GM21360 (cell line): Measurements from ENCODE around the gene LTBP1.
"Not testable (repeated sequence)": the region's sequence is repeated elsewhere in the genome, so short reads cannot be mapped to it uniquely, and the experiment has no call there.

Experiments used
- ATAC-seq: cut with Tn5 transposase; IDR thresholded peaks from one replicate; pipeline ENCODE4 v1.9.1; 2021; ENCODE audit warnings: mild to moderate bottlenecking, moderate library complexity; ENCODE audit not compliant: unreplicated experiment

The LTBP1 gene

DNA sequence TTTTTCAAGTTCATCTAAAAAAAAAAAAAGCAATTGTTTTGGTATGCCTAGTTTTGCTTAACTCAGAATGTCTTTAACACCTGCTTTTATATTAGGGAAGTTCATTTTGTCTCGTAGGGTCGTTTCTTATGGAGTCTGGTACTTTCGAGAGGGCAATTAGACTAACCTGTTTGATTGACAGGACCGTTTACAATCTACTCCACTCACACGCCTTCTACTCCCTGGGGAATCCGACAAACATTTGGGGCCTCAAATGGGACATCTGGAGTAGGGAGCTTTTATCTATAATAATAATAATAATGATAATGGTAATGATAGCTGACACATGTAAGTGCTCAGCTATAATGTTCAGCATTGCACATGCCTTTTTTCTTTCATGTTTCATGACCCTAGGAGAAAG, 268.1 kb downstream of the LTBP1 start:
- no peak for ATAC-seq

DNA sequence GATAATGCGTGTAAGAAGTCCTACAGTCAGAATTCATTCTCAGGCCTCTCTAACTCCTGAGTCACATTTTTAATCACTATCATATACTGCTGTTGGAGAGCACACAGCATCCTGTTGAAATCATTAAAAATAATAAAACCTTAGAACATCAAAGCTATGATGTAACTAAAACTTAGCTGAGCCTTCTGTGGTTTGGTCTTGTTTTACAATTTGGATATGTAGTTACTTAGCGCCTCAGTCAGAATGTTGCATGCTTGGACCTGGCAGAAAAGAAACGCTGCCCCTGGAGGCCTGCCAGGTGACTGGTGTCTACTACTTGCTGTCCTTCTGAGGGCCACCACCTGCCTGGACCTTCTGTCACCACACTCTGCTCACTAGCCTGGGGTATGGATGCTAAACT, 268.5 kb downstream of the LTBP1 start:
- no peak for ATAC-seq

DNA sequence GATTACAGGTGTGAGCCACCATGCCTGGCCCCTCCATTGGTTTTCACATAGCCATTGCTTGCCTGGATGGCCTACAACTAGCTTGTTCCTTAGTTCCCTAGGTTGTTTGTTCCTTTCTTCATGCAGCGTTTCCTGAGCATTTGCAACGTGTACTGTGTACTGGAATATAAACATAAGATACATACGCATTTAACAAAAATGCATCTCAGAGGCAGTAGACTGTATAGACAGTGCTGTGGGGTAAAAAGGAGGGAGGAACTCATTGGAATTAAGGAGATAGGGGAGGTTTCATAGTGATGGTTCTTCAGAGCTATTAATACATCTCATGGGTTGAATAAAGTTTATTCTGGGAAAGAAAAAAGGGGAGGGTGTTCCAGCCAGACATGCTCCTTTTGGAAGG, 269.2 kb downstream of the LTBP1 start:
- ATAC-seq: no peak

DNA sequence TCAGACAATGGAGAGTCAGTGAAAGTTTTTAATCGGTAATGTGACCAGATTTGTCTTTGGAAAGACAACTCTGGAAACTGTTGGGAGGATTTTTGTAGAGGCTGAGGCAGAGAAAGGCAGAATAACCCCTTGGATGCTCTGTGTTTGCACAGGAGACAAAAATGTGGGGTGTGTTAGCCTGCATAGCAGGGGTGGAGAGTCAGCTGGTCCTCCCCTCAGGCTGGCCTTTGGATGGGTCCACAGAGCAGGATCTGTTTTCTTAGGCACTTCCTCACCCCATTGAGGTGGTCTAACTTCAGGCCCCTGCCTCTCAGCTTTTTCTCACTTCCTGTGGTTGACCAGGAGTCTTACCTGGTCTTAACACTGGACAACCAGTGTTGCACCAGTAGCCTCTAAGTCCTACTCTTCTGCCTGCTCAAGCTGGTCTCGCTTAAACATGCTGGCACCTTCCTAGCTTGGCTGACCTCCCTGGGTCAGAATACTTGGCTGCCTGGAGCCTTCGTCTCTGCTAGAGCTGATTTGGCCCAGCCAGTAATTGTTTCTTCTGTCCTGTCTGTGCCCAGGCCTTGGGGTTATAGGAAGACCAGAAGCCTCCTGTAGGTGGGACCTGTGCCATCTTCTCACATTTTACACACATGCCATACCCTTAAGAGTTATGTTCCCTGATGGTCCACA, 269.9 kb downstream of the LTBP1 start:
- no peak for ATAC-seq

DNA sequence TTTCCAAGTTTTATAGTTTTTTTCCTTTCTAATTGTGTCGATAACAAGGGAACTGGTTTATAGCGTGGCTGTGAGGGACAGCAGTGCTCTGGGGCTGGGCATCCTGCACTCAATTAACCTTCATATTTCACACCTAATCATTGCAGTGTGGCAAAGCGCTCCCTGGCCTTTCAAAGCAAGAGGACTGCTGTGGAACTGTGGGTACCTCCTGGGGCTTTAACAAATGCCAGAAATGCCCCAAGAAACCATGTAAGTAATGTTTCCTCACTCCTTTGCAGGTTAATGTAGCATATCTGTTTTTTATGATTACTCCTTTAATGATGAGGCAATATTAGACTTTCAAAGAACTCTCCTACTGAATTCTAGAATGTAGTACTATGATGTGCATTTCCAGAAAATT, 270.7 kb downstream of the LTBP1 start:
- no peak for ATAC-seq

DNA sequence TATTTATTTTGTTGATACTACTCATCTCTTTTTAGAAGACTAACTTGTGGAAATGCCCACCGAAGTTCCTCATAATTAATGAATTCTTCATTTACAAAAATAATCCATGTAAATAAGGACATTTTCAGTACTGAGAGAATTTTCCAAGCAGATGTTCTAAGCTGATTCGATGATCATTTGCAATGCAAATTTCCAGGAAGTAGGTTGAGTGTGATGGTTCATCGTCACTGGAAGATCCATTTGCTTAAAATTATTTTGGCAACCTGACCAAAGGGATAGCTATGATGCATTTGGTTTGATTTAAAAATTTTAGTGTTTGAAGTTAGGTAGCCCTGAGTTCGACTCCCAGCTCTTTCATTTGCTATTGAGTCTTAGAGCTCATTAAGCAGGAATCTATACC, 272.4 kb downstream of the LTBP1 start:
- ATAC-seq: no peak

DNA sequence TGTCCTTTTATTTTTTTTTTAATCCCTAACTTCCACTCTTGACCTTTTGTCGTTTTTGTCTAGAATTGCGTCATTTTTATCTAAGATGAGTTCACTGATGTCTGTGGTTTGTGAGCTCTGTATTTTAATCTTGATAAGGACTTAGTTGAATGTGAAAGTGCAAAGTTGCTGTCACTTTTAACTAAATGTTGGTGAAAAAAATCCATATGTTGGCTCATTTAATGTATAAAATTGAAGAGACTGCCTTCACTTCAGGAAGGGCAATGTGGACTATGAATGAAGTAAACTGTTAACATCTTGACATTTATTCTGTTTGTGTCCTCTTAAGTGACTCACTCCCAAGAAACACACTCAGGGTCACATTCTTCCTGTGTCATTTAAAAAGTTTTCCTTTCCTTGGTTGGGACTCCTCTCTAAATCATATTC, 273.1 kb downstream of the LTBP1 start:
- ATAC-seq: no peak

DNA sequence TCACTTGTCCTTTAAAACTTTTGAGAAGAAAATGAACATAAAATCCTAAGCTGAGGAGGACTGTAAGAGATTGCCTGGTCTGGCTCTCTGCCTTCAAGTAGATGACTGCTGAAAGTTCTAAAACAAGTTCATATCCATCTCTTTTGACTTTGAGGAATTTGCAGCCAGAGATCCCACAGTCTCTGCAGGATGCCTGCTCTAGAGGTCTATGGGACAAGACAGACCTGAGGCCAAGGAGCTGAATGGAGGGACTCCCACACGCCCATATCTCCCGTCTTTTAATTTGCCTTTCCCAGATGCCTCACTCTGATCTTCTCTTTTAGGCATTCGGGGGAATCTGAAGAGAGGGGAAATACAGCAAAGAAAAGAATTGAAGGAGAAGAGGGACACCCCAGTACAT, 273.8 kb downstream of the LTBP1 start:
- no peak for ATAC-seq

DNA sequence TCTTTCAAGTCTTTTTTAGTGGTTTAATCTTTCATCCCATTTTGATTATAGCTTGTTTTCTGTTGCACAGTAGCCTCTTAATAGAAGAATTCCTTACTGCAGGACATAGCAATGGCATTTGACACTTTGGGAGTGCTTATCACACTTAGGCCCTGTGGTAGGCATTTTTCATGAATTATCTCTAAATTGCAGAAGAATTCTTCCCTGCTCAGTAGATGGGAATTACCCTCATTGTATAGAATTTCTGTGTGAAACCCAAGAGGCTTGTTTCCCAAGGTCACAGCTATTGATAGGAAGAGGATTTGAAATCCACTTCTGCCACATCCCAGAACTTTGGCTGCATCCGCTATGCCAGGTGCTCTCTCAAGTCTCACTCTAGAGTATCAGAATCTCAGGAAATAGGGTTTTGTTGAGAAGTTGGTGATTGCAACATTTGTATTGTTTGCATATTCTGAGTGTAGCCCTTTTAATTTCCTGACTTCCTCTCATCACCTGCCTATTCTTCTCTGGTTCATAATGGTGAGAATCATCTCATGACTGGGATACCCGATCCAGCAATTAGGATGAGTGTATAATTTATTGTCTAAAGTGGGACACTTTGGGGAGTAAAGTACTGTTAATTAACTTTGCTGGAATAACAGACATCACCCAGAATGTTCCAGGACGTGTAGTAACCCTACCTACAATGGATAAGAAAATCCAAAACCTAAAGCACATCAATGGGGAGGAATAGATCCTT, 274.5 kb downstream of the LTBP1 start:
- ATAC-seq: no peak

DNA sequence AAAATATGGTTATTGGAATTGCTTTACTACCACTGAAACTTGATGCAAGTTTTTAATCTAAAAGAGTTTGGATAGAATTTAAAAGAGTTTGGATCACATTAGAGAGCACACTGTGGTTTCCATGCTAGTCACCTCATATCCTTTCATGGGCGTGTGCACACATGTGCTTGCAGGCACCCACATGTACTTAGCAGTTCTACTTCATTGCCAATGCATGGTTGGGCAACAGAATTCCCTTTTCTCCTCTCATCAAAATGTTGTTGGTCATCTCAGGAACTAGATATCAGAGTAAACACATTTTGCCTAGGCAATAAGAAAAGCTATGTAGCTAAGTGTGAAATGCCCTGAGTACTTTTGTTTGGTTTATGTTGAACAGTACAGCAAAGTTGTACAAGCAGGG, 275.6 kb downstream of the LTBP1 start:
- no peak for ATAC-seq

DNA sequence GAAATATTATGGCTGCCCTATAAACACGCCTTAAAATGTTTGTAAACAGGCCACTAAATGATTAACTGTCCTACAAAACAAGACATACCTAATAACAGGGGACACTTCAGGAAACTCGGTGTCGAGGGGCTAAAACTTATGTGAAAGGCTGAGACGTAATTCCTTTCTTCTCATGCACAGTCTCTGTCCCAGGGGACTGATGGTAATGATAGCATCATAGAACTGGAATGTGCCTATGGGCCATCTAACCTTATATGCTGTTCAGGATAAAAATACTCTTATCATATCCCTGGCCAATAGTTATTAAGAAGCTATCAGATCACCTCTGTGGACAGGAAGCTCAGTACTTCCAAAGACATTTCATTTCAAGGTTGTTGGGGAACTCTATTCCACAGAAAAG, 277.1 kb downstream of the LTBP1 start:
- no peak for ATAC-seq

DNA sequence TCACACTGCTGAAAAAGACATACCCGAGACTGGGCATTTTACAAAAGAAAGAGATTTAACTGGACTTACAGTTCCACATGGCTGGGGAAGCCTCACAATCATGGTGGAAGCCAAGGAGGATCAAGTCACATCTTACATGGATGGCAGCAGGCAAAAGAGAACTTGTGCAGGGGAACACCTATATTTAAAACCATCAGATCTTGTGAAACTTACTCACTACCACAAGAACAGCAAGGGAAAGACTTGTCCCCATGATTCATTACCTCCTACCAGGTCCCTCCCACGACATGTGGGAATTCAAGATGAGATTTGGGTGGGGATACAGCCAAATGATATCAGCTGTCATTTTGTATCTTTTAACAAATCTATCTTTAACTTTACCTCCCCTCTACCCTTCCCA, 278.6 kb downstream of the LTBP1 start:
- no peak for ATAC-seq

DNA sequence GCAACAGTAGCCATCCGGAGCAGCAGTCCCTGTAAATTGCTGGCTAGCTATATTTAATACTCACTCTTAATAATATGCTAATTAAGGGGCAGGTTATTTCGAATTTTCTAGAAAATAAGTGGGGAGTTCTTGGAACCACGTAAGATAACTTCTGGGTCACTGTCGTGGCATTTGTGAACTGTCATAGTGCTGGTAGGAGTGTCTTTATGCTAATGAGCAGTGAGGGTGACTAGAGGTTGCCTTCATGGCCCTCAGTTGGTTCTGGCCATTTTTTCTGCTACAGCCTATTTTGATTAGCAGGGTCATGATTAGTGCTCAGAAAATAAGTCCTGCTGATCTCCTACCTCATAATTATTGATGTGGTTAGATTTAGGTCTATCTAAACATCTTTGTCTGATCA, 279.8 kb downstream of the LTBP1 start:
- ATAC-seq: no peak

DNA sequence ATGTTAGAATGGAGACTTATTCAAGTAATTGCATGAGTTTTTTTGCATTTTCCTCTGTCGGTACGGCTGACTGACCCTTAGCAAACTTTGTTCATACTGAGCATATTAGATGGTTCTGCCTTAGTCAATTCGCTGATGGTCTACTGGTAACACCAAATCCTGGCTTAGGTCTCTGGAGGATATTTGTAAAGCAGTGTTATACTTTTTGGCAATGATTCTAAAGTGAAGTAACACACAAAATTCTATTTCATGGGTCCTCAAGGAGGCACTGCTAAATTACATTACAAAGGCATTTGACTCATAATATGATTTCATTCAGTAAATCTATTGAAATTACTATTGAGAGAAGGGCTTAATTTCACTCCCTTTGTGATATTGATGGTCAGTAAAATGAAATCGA, 282.9 kb downstream of the LTBP1 start:
- no peak for ATAC-seq

DNA sequence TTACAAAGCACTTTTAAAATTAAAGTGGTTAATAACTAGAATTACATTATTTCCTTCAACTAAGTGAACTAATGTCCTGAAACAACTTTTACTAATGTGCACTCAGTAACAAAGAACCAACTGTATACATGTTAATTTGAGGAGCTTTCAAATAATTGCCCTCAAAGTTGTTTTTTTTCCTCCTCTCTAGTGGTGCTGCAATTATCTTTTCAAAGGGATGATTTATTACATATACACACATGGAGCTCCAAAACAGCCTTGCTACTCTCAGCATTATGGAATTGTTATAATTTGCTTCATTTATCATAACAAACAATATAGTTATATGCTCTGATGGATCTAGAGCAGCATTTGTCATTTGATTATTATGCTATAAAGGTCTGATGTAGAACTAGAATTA, 283.4 kb downstream of the LTBP1 start:
- no peak for ATAC-seq

DNA sequence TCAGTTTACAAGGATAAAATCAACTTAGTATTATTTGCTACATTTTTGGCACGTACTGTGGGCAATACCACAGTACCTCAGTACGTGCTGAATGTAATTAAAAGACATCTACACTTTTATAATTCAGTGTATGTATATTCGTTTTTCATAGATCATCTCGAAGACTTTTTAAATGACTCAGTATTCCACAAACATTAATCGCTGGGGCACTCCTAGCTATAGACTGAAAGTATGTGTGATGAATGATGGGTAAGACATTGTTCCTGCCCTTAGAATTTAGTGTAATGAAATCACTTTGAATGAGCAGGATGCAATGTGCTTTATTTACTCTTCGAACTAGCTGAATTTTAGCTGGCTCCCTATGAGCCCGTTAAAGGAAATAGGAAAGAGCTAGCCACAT, 284.1 kb downstream of the LTBP1 start:
- no peak for ATAC-seq

DNA sequence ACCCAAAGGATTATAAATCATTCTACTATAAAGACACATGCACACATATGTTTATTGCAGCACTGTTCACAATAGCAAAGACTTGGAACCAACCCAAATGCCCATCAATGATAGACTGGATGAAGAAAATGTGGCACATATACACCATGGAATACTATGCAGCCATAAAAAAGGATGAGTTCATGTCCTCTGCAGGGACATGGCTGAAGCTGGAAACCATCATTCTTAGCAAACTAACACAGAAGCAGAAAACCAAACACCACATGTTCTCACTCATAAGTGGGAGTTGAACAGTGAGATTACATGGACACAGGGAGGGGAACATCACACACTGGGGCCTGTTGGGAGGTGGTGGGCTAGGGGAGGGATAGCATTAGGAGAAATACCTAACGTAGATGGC, 288.8 kb downstream of the LTBP1 start:
- ATAC-seq: not testable (repeated sequence)

DNA sequence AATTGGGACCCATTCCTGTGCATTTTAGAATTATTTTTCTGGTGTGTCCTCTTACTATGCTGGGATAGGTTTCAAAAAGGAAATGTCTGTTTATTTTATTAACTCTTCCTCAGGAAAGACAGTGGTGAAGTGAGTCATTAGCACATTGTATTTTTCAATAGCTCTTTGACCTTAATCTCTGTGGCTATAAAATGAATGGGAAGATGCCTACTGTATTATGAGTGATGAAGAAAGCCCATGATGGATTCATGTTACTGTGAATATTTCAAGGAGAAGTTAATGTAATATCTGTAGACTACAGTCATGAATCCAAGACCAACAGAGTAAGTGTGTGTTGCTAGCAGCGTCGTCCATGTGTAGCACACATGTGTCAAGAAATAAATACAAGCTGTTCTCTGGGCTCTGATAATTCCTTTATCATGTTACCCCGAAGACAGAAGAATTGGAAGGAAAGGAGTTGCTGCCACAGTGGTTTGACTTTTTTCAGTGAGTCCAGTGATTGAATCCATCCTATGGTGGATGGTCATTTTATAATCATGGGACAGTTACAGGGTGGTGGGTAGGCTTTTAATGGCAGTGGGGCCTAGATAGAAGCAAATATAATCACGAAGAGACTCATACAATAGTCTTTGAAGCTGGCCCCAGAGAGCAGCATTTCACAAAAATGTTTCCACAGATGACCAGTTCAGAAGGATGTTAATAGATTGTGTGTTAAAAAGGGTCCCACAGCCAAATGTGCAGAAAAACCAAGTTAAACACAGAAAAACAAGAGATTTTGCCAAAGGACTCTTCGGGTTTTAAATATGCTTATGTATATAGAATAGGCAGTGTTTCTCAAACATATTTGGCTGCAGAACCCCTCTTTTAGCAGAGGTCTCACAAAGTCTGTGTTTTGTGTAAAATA, 290.0 kb downstream of the LTBP1 start:
- no peak for ATAC-seq

DNA sequence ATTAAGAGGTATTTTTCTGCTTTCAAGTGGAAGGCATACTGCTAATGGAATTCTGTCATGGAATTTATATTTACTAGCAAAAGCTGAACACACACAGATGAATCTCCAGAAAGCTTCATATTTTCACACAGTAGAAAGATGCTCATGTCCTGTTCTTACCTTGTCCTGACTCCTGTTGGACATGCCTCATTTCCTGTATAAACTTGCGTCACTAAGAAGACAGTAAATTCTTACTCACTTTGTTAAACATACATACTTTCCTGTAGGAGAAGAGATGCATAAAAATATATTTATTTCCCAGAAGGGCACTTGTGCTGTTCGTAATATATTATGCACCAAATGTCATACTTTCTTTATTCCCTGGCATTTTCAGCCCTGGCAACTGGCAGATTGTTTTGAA, 291.4 kb downstream of the LTBP1 start:
- no peak for ATAC-seq

DNA sequence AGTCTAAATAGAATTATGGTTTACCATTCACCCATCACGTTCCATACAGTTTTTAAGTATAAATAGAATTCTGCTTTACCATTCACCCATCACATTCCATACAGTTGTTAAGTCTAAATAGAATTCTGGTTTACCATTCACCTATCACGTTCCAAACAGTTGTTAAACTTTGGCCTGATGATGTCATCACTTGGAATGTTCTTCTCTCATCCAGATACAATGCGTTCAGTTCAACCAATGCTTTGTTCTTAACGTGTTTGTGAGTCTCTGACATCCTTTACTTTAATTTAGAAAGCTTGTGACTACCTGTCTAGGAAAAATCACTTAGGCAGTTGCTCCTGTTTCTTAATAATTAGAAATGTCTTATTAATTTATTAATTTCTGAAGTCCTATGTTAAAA, 293.4 kb downstream of the LTBP1 start:
- no peak for ATAC-seq

DNA sequence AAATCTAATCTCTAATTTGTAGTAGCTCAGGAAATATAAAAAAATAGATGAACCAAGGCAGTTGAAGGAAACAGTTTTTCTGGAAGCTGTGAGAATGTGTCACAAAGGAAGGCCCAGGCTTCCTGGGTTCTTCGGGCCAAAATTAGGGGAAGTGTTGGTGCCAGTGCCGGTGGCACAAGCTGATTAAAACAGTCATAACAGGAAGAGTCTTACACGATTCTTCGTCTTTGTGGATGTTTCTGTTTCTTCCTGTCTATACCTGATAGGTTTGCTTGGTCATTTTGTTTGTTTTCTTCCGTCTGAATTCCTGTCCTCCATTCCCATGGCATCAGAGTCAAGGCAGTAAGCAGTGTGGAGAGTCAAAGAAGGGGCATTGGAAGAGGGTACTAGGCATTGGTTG, 294.3 kb downstream of the LTBP1 start:
- no peak for ATAC-seq

DNA sequence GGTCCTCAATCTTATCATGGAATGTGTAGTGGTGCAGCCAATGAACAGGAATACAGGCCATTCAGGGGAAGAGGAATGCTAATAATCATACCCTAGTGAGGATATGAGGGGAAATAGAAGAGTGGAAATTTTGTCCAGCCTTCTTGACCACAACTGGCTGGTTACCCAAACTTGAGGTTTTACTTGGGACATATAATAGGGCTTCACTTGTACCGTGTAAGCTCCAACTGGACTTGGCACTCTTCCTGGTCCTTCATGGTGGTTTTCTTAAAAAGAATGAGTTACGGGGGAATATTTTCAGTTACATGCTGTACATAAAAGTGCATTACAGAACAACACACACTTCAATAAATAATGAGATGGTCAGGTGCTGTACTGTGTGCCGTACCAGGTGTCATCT, 294.8 kb downstream of the LTBP1 start:
- ATAC-seq: no peak
